ENCODE results near the gene HIRIP3.

The HIRIP3 gene

DNA sequence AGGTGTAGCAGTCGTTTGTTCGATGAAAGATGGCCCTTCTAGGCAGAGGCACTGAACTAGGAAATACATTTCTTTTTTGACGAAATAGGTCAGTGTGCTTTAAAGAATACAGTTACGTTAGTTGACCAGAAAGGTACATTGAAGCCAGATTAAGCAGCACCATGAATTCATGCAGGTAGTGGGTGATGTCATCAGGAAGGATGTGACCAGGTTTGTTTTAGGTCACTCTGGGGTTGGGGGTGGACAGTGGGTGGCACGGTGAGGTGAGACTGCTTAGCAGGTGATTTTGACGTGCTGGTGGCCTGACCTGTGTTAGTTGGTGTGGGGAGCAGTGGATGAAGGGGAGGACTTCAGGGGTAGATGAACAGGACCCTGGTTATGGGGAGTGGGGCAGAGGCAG is 4.2 kb upstream of the HIRIP3 start:
- no peak for DNase-seq

DNA sequence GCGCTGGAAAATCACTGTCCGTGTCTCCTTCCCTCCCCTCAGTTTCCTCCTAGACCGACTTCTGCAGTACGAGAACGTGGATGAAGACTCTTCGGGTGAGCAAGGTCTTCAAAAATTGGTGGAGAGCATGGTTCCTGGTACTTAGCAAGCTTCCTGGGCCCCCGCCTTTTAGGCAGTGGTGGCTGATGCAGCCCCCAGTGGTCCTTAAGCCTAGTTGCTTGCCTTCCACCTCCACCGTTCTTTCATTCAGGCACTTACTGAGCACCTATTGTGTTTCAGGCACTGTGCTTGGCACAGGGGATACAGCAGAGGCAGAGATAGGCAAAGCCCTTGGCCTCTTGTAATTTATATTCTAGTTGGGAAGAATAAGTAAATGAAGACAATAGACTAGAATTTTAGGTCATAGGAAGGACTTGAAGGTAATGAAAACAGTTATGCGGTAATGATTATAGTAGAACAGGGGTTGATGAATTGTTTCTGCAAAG is 1.4 kb upstream of the HIRIP3 start:
- DNase-seq = no peak

- no peak for DNase-seq
Measured at GRCh38 chr16:29995911-29996765, 721 bp upstream of the HIRIP3 start, which contains the start of gene INO80E. INO80E (plus strand) TSS chr16:29996241; CDS start chr16:29996311, 70 bp downstream.

DNA sequence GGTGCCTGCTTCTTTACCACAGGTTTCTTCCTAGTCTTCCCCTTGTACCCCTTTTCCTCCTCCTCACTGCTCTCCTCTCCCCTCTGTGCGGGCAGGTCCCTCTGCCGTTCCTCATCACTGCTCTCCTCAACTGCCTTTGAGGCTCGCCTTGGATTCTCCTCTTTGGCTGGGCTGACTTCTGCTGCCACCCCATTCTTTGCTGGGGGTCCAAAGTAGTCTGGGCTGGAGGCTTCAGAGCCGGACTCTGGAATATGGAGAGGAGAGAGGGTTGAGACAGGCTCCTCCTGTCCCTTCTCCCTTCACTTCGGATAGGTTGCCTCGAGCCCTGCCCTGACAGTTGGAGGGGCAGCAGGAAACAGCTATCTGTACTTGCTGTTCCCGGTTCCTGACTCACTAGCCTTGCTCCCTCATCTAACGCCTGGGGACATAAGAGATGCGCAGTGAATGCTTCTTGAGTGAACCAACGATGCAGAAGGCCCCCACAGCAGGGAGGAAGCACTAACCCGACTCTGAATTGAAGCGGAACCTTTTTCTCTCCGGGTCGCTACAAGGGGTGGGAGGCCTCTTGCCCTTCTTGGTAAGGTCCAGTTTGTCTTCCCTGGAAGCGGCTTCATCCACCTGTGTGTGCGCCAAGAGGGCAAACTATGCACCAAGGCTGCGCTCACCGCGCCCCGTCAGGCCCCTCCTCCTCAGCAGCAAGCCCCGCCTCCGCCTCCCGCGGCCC is 655 bp downstream of the HIRIP3 start:
- no peak for DNase-seq

DNA sequence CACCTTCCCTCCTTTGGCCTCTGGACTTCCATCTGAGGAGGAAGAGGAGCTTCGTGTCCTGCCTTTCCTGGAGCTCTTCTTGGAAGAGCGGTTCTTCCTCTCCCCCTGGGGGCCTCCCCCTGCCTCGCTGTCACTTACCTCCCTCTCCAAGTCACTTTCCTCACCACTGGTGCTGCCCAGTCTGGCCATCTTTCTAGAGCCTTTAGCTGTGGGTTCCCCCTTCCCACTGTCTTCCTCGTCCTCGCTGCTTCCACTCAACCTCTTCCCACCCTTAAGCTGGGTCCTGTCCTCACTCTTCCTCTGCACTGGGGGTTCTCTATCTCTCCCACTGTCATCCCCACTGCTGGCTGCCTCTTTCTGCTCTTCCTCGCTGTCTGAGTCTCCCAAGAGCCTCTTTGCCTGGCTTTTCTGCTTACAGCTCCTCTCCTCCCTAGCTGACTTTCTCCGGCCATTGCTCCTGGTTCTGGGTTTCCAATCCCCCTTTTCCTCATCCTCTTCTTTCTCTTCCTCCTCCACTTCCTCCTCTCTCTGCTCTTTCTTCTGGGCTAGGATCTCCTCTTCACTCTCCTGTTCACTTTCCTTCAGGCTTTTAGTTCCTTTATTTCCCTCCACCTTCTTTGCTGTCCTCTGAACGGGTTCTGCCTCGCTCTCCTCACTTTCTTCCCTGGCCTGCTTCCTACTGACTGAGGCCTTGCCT is 1.4 kb downstream of the HIRIP3 start:
- no peak for DNase-seq

DNA sequence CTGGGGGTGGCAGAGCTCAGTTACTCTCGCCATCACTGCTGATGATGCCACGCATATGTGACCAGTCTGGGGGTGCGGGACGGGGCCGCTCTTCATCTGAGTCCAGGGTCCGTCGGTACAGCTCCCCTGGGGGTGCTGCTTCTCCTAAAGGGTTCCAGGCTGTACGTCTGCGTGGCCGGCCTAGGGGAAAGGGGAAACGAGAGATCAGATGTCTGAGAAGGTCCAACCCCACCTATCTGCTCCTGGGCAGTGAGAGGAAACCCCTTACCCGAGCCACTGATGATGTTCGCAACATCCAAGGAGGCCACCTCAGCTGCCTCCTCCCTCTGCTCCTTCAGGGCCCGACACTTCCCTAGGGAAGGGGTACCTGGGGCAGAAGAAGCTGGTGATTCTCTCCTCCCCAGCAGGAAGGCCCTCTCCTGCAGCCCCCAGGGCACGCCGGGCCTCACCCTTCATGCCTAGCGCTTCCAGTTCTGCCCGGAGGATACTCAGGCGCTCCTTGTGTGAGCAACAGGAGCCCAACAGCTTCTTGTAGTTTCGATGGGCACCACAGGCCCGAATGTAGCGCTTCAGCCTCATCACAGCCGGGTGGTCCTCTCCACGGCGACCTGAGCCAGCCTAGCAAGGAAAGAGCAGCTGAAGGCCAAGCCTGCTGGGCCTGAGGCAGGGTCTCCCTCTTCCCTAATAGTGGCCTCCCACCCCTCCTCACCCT is 2.1 kb downstream of the HIRIP3 start:
- no peak for DNase-seq

DNA sequence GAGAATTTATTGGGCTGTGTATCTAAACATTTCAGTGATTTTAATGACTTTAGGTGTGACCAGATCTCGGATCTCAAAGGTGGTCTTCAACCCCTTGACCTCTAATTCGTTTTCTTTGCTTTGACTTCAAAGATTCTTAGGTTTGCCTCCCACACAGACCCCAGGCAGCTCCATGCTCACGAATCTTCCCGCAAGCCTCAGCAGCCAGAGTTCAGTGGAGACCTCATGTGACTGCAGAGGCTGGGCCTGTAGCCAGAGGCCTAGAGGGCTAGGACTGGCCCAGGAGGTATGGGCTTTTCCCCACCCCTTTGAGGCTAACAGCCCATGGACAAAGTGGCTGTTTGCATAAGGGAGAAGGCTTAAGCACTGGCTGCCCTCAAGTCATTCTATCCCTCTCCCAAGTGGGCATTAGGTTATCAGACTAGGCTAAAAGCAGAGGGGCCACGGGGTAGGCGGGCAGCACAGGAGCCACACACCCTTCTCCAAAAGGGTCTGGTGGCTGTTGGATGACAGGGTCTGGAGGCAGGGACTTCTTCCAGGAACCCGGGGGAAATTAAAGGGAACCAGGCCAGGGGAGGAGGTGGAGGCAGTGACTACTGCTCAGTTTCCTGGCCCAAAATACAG is 3.0 kb downstream of the HIRIP3 start:
- no peak for DNase-seq

DNA sequence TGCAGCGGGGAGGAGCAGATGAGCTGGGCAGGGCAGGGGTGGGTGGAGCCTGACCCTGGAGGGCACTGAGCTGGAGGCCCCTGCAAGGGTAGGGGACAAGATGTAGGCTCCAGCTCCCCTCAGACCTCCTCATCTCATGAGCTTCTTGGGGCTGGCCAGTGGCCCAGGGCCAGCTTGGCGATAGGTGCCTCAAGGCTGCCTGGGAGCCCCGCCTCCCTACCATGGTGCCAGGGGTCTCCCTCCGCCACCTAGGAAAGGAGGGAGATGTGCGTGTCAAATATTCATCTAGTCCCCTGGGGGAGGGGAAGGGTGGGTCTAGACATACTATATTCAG is 3.9 kb downstream of the HIRIP3 start:
- no peak for DNase-seq

DNA sequence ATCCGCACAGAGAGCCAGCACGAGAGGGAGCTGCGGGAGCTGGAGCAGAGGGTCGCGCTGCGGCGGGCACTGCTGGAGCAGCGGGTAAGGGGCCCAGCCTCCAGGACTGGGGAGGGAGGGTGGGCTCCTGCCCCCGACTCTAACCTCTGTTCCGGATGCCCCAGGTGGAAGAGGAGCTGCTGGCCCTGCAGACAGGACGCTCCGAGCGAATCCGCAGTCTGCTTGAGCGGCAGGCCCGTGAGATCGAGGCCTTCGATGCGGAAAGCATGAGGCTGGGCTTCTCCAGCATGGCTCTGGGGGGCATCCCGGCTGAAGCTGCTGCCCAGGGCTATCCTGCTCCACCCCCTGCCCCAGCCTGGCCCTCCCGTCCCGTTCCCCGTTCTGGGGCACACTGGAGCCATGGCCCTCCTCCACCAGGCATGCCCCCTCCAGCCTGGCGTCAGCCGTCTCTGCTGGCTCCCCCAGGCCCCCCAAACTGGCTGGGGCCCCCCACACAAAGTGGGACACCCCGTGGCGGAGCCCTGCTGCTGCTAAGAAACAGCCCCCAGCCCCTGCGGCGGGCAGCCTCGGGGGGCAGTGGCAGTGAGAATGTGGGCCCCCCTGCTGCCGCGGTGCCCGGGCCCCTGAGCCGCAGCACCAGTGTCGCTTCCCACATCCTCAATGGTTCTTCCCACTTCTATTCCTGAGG is 4.4 kb downstream of the HIRIP3 start:
- DNase-seq = no peak

DNA sequence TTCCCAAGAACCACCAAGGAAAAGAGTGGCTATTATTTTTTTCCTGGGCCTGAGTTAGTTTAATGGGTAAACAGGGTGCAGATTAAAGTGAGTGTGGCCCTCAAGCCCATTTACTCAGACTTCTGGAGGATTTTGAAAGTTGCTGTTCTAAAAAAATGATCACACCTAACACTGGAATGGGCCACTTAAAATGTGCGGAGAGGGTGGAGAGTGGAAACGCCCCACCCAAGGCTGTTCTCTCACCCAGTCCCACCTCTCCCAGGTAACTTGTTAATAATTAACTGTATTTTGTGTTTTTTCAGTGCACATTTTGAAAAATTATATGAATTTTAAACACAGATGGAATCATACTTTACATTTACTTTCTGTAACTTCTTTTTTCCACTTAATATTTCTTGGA is 5.4 kb downstream of the HIRIP3 start:
- no peak for DNase-seq

DNA sequence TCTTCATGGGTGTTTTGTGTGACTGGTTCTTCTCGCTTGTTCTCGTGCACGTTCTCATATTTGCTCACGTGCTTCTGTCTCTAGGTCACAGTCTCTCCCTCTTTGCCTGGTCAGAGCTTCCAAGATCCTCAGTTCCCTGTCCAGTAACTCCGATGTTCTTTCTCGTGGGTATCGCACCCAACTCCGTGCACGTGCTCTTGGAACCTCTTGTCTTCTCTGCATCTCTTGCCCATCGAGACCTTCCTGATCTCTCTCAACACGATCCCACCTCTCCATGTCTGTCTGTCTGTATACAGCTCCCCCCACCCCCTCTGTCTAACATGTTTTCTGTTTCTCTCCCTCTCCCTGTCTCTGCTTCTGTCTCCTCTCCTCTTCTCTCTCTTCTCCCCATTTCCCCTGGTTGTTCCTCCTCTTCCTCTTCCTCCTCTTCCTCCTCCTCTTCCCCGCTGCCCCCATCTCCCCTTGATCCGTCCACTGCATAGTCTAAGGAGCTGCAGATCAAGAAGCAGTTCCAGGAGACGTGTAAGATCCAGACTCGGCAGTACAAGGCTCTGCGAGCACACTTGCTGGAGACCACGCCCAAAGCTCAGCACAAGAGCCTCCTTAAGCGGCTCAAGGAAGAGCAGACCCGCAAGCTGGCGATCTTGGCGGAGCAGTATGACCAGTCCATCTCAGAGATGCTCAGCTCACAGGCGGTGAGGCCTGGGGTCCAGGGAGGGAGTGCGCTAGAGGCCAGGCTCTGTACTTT is 6.1 kb downstream of the HIRIP3 start:
- no peak for DNase-seq

DNA sequence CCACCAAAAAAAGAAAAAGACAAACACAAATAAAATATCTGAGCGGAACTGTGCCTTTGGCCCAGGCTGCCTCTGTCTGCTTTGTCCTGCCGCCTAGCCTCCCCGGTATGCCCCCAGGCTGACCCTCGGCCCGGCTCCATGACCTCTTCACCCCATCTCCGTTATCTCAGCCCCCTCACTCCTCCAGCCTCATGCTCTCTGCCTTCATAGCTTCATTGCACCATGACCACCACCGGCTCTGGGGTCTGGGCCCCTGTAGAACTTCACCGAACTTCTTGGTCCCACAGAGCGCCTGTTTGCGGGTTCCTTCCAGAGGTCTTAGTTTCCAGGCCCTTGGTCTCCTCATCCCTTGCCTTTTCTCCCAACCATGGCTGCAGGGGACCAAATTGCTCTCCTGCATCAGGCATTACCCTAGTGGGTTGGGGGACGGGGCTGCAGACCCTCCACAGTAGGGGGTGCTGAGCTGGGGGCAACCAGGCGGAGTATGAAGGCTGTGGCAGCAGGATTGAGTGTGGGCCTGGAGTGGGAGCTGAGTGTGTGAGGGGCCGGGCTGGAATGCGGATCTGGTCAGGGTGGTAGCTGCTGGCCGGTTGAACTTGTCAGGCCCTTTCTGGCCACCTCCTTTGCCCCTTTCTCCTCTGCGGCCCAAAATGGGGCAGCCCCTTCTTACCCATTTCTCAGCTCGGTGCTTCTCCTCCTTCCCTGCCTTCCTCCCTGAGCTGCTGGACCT is 6.9 kb downstream of the HIRIP3 start:
- no peak for DNase-seq

DNA sequence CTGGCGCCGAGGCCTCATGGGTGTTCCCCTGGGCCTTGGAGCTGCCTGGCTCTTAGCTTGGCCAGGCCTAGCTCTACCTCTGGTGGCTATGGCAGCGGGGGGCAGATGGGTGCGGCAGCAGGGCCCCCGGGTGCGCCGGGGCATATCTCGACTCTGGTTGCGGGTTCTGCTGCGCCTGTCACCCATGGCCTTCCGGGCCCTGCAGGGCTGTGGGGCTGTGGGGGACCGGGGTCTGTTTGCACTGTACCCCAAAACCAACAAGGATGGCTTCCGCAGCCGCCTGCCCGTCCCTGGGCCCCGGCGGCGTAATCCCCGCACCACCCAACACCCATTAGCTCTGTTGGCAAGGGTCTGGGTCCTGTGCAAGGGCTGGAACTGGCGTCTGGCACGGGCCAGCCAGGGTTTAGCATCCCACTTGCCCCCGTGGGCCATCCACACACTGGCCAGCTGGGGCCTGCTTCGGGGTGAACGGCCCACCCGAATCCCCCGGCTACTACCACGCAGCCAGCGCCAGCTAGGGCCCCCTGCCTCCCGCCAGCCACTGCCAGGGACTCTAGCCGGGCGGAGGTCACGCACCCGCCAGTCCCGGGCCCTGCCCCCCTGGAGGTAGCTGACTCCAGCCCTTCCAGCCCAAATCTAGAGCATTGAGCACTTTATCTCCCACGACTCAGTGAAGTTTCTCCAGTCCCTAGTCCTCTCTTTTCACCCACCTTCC is 7.9 kb downstream of the HIRIP3 start:
- no peak for DNase-seq

GRCh38 chr16:29986931-29987330 is 8.5 kb downstream of the HIRIP3 start:
- no peak for DNase-seq

- DNase-seq = no peak
Measured at GRCh38 chr16:29986231-29986630, 9.2 kb downstream of the HIRIP3 start.

- no peak for DNase-seq
Measured at GRCh38 chr16:29985271-29985811, 10.1 kb downstream of the HIRIP3 start.

- DNase-seq = no peak
Measured at GRCh38 chr16:29984764-29985147, 10.7 kb downstream of the HIRIP3 start.

DNA sequence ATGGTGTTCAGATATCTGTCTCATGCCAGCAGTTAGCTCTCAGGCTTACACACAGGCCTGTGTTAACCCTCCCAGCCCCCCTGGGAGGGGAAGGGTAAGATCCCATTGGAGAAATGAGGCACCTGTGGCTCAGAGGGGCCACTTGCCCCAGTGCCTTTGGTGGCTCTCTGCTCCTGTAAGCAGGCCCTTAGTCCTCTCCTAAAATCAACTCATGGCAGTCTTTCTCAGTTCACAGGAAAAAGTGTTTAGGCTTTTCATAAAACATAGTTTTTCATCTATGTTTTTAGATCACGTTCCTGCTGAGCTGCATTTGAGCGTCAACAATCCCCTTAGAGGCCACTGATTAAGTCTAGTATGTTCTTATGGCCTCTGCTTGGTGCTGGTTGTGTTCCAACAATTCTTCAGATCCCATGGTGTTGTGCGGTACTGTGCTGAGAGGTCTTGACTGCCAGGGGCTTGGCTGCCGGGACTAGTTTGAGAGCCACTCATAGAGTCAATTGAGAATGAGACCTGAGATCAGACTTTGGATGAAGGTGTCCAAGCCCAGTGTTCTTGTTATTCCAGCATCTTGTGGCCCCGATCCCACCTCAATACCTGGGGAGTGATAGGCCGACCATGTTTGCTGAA is 11.2 kb downstream of the HIRIP3 start:
- no peak for DNase-seq

Data from right kidney (tissue), 1 donor.